ENCODE data around the gene NCEH1. TPM values are rescaled to one million over a fixed set of nuclear protein-coding genes. Genes with fewer than 3 reads are reported as not detected.

The NCEH1 gene
- total and polyA plus RNA-seq, 9 of the 15 experiments (the other 6 are each of a cell fraction or from before 2014, with no cell fraction given), result 1.3 to 5.0 (median 2.8) TPM

GRCh38 chr3:172710664-172711453, at the start of gene NCEH1 (continued):
- TF ChIP-seq, protein P1, sequence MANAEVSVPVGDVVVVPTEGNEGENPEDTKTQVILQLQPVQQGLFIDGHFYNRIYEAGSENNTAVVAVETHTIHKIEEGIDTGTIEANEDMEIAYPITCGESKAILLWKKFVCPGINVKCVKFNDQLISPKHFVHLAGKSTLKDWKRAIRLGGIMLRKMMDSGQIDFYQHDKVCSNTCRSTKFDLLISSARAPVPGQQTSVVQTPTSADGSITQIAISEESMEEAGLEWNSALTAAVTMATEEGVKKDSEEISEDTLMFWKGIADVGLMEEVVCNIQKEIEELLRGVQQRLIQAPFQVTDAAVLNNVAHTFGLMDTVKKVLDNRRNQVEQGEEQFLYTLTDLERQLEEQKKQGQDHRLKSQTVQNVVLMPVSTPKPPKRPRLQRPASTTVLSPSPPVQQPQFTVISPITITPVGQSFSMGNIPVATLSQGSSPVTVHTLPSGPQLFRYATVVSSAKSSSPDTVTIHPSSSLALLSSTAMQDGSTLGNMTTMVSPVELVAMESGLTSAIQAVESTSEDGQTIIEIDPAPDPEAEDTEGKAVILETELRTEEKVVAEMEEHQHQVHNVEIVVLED (CRISPR knock-in tag; IDR thresholded peaks at IDR 0.05), result peak; percentile 52
- 0 out of 2 replicates have a peak, but pooled peaks have one; percentile 25 for TF ChIP-seq MAFK (IDR thresholded peaks at IDR 0.05; ENCODE audit: low read length)
- no peak for TF ChIP-seq ZNF133 (CRISPR knock-in tag; IDR thresholded peaks at IDR 0.05)
- TF ChIP-seq NRF1 (conservative IDR thresholded peaks at IDR 0.05 in 1 of 2, IDR thresholded peaks at IDR 0.05 in 1 of 2), result peak; percentile 77 to 83
- peak; percentile 57; the same call in 1 of the 2 replicates for TF ChIP-seq EP400 (IDR thresholded peaks at IDR 0.05)
- TF ChIP-seq E2F8 (IDR thresholded peaks at IDR 0.05; ENCODE audit: low read depth, partially characterized antibody), result no peak
- no peak for TF ChIP-seq HNRNPH1 (optimal IDR thresholded peaks at IDR 0.05; ENCODE audit: low read depth, low read length)
- TF ChIP-seq ZNF76 (CRISPR knock-in tag; IDR thresholded peaks at IDR 0.05; ENCODE audit: borderline replicate concordance), result 0 out of 2 replicates have a peak, but pooled peaks have one; percentile 50
- peak; percentile 84 for TF ChIP-seq MTA3 (IDR thresholded peaks at IDR 0.05; ENCODE audit: borderline replicate concordance)
- TF ChIP-seq, protein P2, sequence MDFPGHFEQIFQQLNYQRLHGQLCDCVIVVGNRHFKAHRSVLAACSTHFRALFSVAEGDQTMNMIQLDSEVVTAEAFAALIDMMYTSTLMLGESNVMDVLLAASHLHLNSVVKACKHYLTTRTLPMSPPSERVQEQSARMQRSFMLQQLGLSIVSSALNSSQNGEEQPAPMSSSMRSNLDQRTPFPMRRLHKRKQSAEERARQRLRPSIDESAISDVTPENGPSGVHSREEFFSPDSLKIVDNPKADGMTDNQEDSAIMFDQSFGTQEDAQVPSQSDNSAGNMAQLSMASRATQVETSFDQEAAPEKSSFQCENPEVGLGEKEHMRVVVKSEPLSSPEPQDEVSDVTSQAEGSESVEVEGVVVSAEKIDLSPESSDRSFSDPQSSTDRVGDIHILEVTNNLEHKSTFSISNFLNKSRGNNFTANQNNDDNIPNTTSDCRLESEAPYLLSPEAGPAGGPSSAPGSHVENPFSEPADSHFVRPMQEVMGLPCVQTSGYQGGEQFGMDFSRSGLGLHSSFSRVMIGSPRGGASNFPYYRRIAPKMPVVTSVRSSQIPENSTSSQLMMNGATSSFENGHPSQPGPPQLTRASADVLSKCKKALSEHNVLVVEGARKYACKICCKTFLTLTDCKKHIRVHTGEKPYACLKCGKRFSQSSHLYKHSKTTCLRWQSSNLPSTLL (IDR thresholded peaks at IDR 0.05), result no peak
- 0 out of 2 replicates have a peak, but pooled peaks have one; percentile 34 for TF ChIP-seq NBN (IDR thresholded peaks at IDR 0.05; ENCODE audit: low read depth)
- TF ChIP-seq DIDO1 (tag; IDR thresholded peaks at IDR 0.05; ENCODE audit: low read depth), result 0 out of 2 replicates have a peak, but pooled peaks have one; percentile 23
- peak; percentile 31; the same call in 1 of the 2 replicates for TF ChIP-seq ZNF232 (CRISPR knock-in tag; IDR thresholded peaks at IDR 0.05)
- no peak for TF ChIP-seq SETDB1 (IDR thresholded peaks at IDR 0.05; ENCODE audit: low read length)
- no peak for TF ChIP-seq POU5F1 (IDR thresholded peaks at IDR 0.05; ENCODE audit: borderline replicate concordance, low read depth, low read length, partially characterized antibody)
- TF ChIP-seq GTF2E2 (tag; IDR thresholded peaks at IDR 0.05), result peak; percentile 63; the same call in 1 of the 2 replicates
- TF ChIP-seq, protein P3, sequence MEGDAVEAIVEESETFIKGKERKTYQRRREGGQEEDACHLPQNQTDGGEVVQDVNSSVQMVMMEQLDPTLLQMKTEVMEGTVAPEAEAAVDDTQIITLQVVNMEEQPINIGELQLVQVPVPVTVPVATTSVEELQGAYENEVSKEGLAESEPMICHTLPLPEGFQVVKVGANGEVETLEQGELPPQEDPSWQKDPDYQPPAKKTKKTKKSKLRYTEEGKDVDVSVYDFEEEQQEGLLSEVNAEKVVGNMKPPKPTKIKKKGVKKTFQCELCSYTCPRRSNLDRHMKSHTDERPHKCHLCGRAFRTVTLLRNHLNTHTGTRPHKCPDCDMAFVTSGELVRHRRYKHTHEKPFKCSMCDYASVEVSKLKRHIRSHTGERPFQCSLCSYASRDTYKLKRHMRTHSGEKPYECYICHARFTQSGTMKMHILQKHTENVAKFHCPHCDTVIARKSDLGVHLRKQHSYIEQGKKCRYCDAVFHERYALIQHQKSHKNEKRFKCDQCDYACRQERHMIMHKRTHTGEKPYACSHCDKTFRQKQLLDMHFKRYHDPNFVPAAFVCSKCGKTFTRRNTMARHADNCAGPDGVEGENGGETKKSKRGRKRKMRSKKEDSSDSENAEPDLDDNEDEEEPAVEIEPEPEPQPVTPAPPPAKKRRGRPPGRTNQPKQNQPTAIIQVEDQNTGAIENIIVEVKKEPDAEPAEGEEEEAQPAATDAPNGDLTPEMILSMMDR (IDR thresholded peaks at IDR 0.05 in 2 of 3, conservative IDR thresholded peaks at IDR 0.05 in 1 of 3; ENCODE audit: insufficient read depth in 2 of 3, low read depth in 1 of 3, low read length in 3 of 3), result peak; percentile 95 to 96 (median 96)
- TF ChIP-seq ARID1B (IDR thresholded peaks at IDR 0.05), result peak; percentile 24; the same call in 1 of the 2 replicates
- TF ChIP-seq SRF (CRISPR knock-in tag; IDR thresholded peaks at IDR 0.05), result peak in 1 of 2 experiments; percentile 79; a peak in 2 of 4 replicates
